CD4-positive, alpha-beta T cell treated with Interleukin-21 for 1 hour (primary cell): Measurements from ENCODE around the gene ACTL6B.

Experiments
- DNase-seq: peaks from one replicate; pipeline ENCODE4 v3.0.0-alpha.2; 2020

ACTL6B gene

GRCh38 chr7:100626530-100627237 is 29.6 kb downstream of the ACTL6B start:
- peak; percentile 93 for DNase-seq

DNA sequence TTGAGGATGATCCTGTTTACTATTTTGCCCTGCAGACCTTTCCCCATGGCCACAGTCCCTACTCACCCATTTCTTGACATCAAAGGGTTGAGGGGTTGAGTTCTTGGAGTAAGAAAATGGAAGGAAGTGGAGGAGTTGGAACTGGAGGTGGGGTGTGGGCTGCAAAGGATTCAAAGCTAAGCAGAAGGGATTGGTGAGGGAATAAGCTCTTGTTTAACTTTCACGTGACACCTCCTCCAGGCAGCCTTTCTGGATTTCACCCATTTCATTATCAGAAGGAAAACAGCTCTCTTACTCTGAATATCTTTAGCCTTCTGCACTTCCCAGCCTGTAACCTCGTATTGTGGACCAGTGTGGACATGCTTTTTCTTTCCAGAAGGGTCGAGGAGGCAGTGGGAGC is 30.2 kb downstream of the ACTL6B start:
- DNase-seq, result no peak

DNA sequence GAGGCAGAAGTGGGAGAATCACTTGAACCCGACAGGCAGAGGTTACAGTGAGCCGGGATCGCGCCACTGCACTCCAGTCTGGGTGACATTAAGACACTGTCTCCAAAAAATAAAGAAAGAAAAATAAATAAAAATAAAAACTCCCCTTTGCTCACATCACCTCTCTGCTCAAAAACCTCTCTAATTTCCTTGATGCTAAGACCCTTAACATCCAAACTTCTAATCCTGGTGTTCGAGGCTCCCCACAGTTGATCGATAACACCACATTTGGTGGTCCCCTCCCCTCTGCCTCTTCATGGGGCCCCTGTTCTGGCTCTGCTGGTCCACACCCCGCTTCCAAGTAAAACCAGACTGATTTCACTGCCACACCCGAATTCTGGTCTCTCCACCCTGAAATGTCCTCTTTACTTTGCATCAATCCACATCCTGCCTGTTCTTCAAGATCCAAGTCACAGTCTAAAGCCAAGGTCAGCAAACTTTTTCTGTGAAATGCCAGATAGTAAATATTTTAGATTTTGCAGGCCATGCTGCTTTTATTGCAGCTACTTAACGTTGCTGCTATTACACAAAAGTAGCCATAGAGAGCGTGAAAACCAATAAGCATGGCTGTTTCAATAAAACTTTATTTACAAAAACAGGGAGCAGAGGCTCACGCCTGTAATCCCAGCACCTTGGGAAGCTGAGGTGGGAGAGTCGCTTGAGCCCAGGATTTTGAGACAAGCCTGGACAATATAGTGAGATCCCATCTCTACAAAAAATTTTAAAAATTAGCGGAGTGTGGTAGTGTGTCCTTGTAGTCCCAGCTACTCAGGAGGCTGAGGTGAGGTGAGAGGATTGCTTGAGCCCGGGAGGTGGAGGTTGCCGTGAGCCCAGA is 32.1 kb downstream of the ACTL6B start:
- DNase-seq, result no peak

- no peak for DNase-seq
Observed at GRCh38 chr7:100621554-100621953, 34.7 kb downstream of the ACTL6B start.

DNA sequence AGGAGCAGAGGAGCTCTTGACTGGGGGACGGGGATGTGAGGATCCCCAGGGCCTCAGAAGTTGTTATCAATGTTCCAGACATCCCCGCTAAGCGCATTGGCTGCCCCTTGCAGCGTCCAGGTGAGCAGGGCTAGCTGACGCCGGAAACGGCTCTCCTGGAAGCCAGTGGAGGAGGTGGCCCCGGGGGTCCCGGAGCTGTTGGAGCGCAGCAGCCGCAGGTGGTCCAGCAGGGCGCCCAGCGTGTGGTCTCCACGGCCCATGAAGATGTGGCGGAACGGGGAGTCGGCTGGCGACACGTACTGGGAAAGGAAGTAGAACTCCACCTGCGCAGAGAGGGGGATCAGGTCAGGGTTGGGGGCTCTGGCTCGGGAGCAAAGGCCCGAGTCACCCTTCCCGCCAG is 35.4 kb downstream of the ACTL6B start:
- DNase-seq, result no peak

GRCh38 chr7:100620239-100620638 is 36.0 kb downstream of the ACTL6B start:
- DNase-seq, result no peak

DNA sequence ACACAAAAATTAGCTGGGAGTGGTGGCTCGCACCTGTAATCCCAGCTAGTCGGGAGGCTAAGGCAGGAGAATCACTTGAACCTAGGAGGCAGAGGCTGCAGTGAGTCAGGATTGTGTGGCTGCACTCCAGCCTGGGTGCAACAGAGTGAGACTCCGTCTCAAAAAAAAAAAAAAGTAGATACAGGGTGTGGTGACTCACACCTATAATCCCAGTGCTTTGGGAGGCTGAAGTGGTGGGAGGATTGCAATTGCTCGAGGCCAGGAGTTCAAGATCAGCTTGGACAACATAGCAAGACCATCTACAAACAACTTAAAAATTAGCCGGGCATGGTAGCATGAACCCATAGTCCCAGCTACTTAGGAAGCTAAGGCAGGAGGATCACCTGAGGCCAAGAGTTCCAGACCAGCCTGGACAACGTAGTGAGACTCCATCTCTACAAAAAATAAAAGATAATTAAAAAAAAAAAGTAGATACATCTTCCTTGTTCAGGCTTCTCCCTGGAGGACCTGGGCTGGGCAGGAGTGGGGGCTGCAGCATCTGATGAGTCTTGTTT is 41.9 kb downstream of the ACTL6B start:
- DNase-seq, result no peak

DNA sequence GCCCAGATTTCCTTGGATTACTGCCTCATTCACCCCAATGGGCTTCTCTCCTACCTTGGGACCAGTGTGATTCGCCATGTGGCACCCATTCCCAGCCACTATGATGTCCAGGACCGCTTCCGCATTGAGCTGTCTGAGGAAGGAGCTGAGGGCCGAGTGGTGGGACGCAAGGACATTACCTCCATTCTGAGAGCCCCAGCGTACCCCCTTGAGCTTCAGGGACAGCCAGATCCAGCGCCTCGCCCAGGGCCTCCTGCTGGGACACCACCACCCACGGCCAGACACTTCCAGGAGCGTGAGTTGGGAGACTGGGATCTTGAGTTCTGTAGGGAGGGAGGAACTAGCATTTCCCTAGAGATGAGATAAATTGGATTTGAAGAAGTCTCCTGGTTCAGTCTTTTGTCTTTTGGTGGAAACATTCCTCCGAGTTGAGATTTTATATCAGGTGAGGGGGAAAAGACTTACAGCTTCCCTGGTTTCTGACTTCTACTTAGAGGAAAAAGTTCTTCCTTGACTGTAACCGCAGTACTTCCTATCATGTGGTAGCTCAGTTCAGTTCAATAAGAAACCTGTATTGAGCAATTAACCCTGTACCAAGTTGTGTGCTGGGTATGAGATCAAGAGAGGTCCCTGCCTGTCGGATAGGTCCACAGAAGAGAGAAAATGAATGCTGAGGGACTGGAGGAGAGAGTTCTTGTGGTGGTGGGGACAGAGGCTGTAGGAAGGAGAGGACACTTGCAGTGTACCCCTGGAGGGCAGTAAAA is 42.7 kb downstream of the ACTL6B start:
- DNase-seq, result no peak

DNA sequence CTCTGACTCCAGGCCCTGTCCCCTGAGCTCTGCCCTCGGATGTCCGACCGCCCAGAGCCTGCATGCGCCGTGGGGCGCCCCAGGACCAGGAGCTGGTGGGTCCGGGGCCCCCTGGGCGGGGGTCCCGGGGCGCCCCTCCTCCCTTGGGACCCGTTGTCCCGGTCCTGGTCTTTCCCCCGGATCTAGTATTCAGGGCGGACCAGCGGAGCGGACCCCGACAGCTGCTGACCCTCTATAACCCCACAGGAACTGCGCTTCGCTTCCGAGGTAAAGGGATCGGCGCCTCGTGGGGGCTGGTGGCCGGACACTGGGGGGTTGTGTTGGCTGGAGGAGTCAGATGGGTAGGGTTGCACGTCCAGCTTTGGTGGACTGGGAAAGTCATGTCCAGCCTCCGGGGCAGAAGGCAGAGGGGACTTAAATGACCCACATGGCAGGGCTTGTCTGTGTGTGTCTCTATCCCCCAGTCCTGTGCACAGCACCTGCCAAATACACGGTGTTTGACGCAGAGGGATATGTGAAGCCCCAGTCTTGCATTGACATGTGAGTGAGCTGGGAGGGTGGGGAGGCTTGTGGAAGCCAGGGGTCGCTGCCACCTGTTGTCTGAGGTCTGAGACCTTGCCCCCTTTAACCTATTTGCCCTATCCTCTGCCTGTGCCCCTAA is 43.4 kb downstream of the ACTL6B start:
- peak; percentile 15 for DNase-seq

GRCh38 chr7:100611983-100612729 is 44.1 kb downstream of the ACTL6B start, which contains the start of gene MOSPD3:
MOSPD3 (plus strand) TSS chr7:100612540; CDS start chr7:100612792, 252 bp downstream.
- DNase-seq, result peak; percentile 98

GRCh38 chr7:100609958-100610357 is 46.3 kb downstream of the ACTL6B start:
- DNase-seq, result no peak

GRCh38 chr7:100607111-100607510 is 49.1 kb downstream of the ACTL6B start:
- DNase-seq, result no peak

DNA sequence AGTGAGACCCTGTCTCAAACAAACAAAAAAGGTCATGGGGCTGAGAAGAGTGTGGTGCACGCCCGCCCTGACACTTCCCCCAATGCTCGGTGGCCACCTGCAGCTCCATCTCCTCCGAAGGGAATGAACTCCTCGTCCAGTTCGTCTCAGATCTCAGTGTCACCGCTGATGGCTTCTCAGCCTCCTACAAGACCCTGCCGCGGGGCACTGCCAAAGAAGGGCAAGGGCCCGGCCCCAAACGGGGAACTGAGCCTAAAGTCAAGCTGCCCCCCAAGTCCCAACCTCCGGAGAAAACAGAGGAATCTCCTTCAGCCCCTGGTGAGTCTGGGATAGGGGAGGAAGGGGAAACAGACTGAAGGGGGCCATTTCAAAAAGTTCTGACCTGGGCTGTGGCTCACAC is 49.9 kb downstream of the ACTL6B start:
- no peak for DNase-seq

DNA sequence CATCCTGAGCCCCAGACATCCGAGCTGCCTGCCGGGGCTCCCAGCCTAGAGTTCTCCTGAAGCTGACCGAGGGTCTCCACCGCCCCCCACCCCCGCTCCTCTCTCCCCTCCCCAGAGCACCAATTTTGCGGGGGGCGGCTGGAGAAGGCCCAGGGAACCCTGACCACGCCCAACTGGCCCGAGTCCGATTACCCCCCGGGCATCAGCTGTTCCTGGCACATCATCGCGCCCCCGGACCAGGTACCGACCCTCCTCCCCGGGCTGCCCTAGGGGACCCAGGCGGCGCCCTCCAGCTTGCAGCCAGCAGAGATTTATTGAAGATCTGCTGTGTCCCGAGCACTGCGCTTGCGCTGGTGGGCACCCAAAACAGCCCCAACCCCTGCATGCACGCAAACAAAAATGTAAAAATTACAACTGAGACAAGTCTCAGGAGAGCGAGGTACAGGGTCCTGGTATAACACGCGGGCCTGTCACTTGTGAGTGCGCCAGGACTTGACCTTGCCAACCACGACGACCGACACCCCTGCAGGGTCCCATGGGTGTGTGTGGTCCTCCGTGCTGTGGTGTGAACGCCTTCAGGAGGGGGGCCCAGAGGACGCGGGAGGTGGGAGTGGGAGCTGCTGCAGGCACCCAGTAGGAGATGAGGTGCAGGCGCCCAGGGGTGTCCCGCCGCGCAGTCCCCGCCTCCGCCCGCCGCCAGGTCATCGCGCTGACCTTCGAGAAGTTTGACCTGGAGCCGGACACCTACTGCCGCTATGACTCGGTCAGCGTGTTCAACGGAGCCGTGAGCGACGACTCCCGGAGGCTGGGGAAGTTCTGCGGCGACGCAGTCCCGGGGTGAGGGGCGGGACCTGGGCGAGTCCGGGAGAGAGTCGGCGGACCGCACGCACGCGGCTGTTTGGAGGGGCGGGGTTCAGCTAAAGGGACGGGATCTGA is 51.0 kb downstream of the ACTL6B start:
- peak; percentile 38 for DNase-seq

DNA sequence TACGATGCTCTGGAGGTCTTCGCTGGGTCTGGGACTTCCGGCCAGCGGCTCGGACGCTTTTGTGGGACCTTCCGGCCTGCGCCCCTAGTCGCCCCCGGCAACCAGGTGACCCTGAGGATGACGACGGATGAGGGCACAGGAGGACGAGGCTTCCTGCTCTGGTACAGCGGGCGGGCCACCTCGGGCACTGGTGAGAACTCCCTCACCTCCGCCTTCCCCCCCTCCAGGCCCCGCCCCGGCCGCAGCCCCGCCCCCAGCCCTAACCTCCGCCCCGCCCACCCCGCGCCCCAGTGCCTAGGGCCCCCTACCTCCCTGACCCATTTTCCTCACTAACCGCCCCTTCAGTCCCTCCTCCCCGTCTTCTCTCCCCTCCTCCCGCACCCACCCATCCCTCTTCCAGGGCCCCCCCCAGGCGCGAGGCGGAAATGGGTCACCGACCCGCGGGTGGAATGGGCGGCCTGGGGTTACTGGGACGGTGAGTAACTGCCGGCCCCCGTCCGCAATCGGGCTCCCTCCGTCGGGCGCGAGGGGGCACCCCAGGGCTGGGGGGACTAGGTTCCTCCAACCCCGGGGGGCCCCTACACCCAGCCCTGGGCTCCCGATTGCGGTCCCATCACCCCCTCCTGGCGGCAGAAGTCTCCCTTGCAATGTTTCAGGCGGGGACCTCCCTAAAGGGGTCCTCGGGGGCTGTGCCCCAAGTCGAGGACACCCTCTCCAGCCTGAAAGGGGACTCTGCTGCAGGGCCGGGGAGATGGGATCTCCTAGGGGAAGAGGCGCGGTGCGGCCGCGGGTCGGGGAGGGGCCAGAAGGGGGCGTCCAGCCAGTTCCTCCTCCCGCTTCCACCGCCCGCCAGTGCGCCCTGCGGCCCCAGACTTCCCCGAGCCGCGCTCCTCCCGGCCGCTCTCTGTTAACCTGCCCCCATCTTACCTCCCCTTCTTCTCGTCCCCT is 51.9 kb downstream of the ACTL6B start:
- DNase-seq, result peak; percentile 86

GRCh38 chr7:100603726-100604027 is 52.6 kb downstream of the ACTL6B start:
- DNase-seq, result no peak

DNA sequence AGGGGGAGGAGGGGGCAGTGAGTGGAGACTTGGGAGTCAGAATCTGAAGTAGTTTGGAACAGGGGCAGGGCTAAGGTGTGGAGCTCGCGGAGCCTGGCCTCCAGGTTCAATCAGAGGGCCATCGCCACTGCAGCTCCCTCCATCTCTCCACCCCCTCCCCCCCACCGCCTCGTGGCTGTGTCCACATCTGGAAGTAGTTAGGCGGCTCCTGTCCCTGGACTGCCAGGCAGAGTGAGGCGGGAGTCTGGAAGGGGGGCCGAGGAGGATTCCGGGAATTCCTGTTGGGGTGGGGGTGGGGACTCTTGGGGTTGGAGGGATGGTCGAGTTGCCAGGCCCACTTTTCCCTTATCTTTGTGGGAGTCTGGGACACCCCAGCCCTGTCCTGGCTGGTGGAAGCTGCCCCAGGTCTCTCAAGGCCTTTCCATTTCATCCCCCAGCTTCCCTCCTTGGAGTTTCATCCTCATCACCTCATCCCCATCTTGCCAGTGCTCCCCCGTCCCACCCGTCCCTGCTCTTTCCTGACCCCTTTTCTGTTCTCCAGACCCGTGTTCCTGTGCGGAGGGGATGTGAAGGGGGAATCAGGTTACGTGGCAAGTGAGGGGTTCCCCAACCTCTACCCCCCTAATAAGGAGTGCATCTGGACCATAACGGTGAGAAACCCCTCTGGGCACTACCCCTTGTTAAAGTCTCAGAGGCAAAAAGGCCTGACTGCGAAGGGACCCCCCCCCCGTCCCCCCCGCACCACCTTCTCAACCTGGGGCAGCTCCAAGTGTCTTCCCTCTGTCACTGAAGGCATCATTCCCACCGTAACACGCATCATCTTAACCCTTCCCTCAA is 53.1 kb downstream of the ACTL6B start:
- DNase-seq, result no peak

- DNase-seq, result no peak
Observed at GRCh38 chr7:100600730-100601038, 55.6 kb downstream of the ACTL6B start.
